GM18508 (cell line): Measurements from ENCODE around the gene USP46.

ENCODE experiments used
- ATAC-seq: cut with Tn5 transposase; IDR thresholded peaks from one replicate; pipeline ENCODE4 v1.9.1; 2021; ENCODE audit warnings: moderate number of reproducible peaks; ENCODE audit not compliant: insufficient read depth, unreplicated experiment

The USP46 gene

DNA sequence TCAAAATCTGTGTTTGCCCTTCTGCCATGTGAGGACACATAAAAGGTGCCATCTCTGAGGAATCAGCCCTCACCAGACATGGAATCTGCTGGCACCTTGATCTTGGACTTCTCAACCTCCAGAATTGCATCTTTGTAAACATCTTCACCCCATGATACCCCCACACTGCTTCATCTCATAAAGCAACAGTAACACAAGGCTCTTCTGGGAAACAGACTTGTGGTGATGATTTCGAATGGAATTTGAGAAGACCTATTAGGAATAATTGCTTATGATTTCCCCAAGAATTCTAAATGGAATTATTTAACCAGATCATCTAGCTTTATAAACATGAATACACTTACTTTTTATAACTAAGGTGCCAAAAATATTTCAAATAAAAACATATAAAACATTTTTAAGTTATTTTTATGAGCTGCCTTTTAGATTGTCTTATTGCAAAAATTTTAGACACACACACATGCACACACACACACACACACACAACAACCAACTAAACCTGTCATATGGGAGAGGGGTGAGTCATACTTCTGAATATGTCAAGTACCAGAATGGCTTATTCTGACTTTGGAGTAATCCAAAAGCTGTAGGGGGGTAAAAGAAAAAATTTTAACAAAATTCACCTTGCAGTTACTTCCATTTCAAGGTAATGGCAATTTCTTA is 82.0 kb downstream of the USP46 start:
- no peak for ATAC-seq

DNA sequence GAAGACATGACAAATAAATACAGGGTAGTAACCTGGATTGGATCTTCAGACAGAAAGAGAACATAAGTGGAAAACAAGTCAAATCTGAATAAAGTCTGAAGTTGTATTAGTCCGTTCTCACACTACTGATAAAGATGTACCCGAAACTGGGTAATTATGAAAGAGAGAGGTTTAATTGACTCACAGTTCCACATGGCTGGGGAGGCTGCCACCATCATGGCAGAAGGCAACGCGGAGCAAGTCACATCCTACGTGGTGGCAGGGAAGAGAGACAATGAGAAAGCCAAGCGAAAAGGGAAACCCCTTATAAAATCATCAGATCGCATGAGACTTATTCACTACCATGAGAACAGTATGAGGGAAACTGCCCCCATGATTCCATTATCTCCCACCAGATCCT is 82.8 kb downstream of the USP46 start:
- no peak for ATAC-seq

GRCh38 chr4:52575406-52575805 is 83.7 kb downstream of the USP46 start:
- ATAC-seq, result no peak

GRCh38 chr4:52574036-52574435 is 85.1 kb downstream of the USP46 start:
- ATAC-seq, result no peak

- ATAC-seq, result no peak
Measured at GRCh38 chr4:52573551-52573950, 85.5 kb downstream of the USP46 start.

DNA sequence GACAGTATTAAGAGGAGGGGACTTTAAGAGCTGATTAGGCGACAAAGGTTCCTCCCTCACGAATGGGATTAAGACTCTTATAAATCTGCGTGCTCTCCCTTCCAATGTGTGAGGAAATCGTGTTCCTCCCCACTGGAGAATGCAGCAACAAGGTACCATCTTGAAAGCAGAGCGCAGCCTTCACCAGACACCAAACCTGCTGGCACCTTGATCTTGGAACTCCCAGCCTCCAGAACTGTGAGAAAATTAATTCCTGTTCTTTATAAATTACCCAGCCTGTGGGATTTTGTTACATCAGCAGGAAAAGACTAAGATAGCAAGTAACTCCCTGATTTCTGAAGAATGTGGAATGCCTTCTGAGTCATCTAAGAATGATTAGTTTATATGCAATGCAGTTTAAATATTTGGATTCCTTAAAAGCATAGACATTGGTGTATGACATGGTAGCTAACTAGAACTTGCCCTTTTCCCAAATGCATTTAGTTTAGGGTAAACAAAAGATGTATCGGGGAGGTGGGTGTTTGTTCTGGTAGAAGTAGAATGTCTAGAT is 86.1 kb downstream of the USP46 start:
- ATAC-seq, result no peak

DNA sequence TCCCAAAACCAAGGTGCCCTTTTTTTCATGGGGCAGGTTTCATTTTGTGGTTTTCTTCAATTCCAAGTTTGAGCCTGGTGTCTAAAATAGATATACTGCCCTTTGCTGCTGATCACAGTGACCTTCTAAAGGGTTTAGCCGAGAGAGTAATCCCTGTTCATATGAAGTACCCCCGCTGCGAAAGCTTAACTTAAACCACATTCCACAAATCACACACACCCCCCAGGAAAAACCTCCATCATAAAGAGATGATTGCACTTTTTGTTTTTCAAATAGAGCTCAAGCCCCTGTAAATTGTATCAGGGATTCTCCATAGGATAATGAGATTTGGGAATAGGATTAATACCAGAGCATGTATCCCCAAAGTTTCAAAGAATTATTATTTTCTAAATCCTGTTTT is 90.8 kb downstream of the USP46 start:
- no peak for ATAC-seq

- ATAC-seq, result no peak
Measured at GRCh38 chr4:52566136-52567031, 92.7 kb downstream of the USP46 start.

DNA sequence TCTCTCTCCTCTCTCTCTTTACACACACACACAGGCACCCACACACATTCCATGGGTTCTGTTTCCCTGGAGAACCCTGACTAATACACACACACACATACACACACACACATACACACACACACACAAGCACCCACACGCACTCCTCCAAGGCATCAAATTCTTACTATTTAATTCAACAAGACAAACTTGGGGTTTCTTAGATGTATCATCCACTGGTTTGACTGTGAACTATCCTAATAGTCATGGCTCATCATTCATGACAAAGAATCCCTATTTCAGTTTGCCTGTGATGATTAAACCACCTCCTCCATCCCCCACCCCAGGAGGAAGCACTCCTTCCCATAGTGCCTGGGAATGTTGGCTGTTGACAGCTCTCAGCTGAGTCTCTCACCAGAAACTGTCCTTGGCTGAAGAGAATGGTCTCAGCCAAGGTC is 98.2 kb downstream of the USP46 start:
- no peak for ATAC-seq

DNA sequence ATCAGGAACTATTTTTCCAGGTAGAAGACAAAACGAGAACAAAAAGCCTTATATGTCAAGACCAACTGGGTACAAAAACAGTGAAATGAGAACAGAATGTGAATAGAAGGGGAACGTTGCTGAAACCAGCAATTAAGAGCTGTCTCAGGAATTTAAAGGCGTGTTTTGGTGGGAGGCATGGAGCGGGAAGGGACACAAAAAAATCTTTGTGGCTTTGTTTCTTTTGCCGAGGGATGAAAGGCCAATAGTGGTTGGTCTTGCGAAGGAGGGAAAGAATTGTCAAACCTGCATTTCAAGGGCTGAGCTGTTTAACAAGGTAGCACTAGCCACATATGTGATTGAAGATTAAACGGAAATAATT is 103.8 kb downstream of the USP46 start:
- no peak for ATAC-seq

DNA sequence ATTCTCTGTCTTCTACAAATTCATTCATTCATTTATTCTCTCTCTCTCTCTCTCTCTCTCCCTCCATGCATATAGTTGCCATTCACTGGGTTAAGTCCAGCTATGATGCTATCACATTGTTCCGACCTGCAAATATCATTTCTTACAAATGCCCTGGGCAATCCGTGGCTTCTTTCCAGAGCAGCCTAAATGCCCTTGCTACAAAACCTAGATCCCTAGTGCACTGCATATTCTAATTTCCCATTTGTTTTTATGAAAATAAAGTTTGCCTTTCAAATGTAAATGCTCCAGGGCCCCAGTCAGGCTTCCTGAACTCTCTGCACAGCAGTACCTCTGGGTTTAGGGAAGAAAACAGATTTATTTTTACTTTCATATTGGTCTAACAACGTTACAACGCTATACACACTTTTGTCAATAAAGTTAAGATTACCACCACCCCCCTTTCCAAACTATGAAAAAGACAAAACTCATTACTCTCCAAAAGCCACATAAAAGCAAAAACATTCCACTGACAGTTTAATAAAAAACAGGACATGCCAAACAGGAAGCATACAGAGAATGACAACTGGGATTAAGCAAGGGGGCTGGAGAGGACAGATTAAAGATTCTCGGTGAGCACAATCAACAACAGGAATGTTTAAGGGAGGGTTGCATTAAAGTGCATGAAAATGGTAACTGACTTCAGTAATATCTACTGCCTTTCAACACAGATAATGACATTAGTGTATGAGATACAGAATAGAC is 104.3 kb downstream of the USP46 start:
- no peak for ATAC-seq

GRCh38 chr4:52552778-52553177 is 106.3 kb downstream of the USP46 start:
- ATAC-seq, result no peak

DNA sequence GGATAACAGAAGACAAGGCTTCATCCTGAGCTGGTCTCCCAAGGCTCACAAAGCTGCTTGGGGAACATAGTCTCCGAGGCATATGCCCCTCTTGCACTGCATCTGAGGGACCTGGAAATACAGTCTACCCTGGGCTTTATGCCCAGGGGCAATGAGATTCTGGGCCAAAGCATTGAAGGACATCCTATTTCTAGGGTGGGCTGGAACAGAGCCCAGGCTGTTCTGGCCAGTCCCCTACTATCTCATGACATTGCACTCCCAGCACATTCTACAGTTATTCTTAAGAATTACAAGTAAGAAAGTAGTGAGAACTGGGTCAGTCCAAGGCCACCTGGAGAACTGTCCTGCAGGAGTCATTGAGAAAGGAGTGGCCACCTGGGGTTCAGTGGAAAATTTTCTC is 107.6 kb downstream of the USP46 start:
- no peak for ATAC-seq

DNA sequence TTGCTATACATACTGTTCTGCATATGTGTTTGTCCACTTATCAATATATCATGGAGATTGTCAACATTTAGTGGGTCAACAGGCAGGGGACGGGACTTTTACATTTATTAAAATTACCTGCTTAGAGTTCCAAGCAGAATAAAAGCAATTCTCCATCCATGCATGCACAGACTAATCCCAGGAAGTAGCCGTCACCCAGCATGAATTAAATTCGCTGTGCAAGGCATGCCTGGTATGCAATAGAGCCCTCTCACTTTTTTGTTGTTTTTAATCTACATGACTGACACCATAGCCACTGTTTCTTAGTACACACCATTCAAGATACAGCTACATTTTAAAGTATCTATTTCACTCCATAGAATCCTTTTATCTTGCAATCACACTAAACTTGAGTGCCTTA is 108.9 kb downstream of the USP46 start:
- no peak for ATAC-seq

- ATAC-seq, result no peak
Measured at GRCh38 chr4:52548818-52549570, 110.1 kb downstream of the USP46 start.

DNA sequence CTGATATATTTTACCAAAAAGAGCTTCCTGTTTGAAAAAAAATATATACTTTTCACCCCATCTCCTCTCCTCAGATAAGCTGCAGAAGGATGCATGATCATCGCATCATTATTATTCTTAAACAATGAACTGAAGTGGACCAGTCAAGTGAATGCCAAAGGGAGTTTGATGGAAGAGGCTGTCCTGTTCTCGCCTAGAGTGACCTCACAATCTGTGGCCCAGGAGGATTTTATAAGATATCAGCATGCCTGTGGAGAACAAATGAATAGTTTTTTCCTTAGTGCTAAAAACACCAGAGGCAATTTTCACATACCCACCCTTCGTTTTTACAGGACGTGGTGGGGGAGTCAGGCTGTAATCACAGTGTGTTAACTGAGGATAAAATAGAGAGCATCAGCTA is 112.7 kb downstream of the USP46 start:
- ATAC-seq, result no peak

DNA sequence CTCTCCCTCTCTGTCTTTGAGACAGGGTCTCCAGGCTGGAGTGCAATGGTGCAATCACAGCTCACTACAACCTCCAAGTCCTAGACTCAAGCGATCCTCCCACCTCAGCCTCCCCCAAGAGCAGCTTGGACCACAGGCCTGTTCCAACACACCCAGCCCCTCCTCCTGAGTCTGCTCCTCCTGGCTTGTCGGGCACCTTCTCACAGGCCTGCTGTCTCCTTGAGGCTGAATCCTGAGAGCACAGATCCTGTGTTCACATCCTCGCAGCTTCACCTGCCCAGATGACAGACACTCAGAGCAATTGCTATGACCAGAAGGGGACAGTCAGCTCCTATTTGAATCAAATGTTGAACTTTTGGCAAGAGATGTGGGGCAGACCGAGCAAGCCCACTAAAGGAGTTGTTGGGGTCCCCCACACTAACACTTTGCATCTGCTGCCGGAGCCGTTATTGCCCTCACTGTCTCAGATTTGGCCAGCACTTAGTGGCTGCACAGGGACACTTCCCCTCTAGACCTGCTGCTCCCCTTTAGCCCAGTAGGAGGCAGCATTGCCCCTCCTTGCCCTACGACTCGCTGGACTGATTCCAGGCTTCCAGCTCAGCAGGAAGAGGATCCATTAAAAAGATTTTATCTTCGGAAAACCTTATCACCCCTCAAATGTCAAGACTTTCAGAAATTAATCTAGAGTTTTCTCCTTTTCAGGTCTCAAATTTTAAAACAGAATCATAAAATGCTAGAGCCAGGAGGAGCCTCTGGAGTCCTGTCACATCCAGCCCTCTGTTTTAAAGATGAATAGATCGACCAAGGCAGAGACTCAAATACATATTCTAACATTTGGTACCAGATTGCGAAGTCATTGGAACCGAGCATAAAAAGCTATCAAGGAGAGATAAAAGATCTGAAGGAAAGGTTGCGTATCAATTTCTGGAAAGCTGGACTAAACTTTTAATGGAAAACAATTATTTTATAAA is 113.7 kb downstream of the USP46 start:
- ATAC-seq, result no peak
